PC-3 (cell line): ENCODE results near the gene JADE1. TPM values are rescaled to one million over a fixed set of nuclear protein-coding genes. Genes with fewer than 3 reads are reported as not detected.

ENCODE experiments used
- ATAC-seq: fragments of 200-7000 bp; cut with Tn5 transposase; 2 replicates; pipeline ENCODE4 v1.9.1; 2020; ENCODE audit warnings: mild to moderate bottlenecking, moderate library complexity
- BruUV-seq: library from RNA; stranded (reverse); fragments of 400-500 nt; replicated peaks from 2 replicates; lab custom pipeline; 2021; lab: Mats Ljungman, UMichigan
- CTCF ChIA-PET: fragments of 300-600 bp; sonication (Branson Sonifier 250); formaldehyde crosslinking; loops from one replicate; lab custom pipeline; 2022; ENCODE audit warnings: antibody characterized with exemption; lab: Charles Lee
- POLR2A ChIA-PET: fragments of 300-600 bp; sonication (Branson Sonifier 250); formaldehyde crosslinking; loops from one replicate; lab custom pipeline; 2022; ENCODE audit warnings: antibody characterized with exemption; ENCODE audit not compliant: unreplicated experiment; lab: Charles Lee
- DNase-seq: peaks from one replicate; pipeline ENCODE4 v3.0.0-alpha.2; 2015
- H2AFZ ChIP-seq: fragments of 300-600 bp; sonication (generic); 2 replicates; pipeline ENCODE4 v1.6.0; 2016; ENCODE audit warnings: antibody characterized with exemption, low read length
- H3F3A ChIP-seq: fragments of 300-600 bp; sonication (generic); one replicate; pipeline ENCODE4 v1.6.0; 2017; ENCODE audit warnings: antibody characterized with exemption, low read length, control low read depth, mild to moderate bottlenecking; ENCODE audit not compliant: unreplicated experiment
- H3K27ac ChIP-seq: fragments of 300-600 bp; sonication (generic); 2 replicates; pipeline ENCODE4 v1.5.1; 2016; ENCODE audit warnings: mild to moderate bottlenecking, low read length
- H3K27me3 ChIP-seq: fragments of 300-600 bp; sonication (generic); 2 replicates; pipeline ENCODE4 v1.6.1; 2016; ENCODE audit warnings: low read length, mixed read lengths
- H3K36me3 ChIP-seq: fragments of 300-600 bp; sonication (generic); 2 replicates; pipeline ENCODE4 v1.6.1; 2016; ENCODE audit warnings: low read depth, mixed run types, low read length, mixed read lengths
- H3K4me1 ChIP-seq: fragments of 300-600 bp; sonication (generic); 2 replicates; pipeline ENCODE4 v1.5.1; 2016; ENCODE audit warnings: low read length; ENCODE audit not compliant: insufficient read depth
- H3K4me2 ChIP-seq: fragments of 300-600 bp; sonication (generic); 2 replicates; pipeline ENCODE4 v1.6.0; 2016; ENCODE audit warnings: low read length
- H3K4me3 ChIP-seq: fragments of 300-600 bp; sonication (generic); 2 replicates; pipeline ENCODE4 v1.5.1; 2016; ENCODE audit warnings: mild to moderate bottlenecking, low read length, mixed read lengths
- H3K79me2 ChIP-seq: fragments of 300-600 bp; sonication (generic); 2 replicates; pipeline ENCODE4 v1.6.1; 2017; ENCODE audit warnings: low read length, mixed read lengths
- H3K9ac ChIP-seq: fragments of 300-600 bp; sonication (generic); 2 replicates; pipeline ENCODE4 v1.6.0; 2016; ENCODE audit warnings: mild to moderate bottlenecking, low read length
- H3K9me2 ChIP-seq: fragments of 300-600 bp; sonication (generic); replicated peaks from 2 replicates; pipeline ENCODE4 v1.6.1; 2016; ENCODE audit warnings: mixed run types, low read length, mixed read lengths
- H3K9me3 ChIP-seq: fragments of 300-600 bp; sonication (generic); 2 replicates; pipeline ENCODE4 v1.6.1; 2016; ENCODE audit warnings: low read length, mixed read lengths
- H4K20me1 ChIP-seq: fragments of 300-600 bp; sonication (generic); 2 replicates; pipeline ENCODE4 v1.6.1; 2016; ENCODE audit warnings: low read length, mixed read lengths
- EZH2 ChIP-seq: fragments of 300-600 bp; sonication (generic); IDR thresholded peaks from one replicate; pipeline ENCODE4 v1.6.1; 2017; ENCODE audit warnings: antibody characterized with exemption, mild to moderate bottlenecking, low read length; ENCODE audit not compliant: unreplicated experiment
- EZH2phosphoT487 ChIP-seq: fragments of 300-600 bp; sonication (generic); IDR thresholded peaks from 2 replicates; pipeline ENCODE4 v1.6.1; 2018; ENCODE audit warnings: mild to moderate bottlenecking, antibody characterized with exemption, low read length, borderline replicate concordance
- intact Hi-C: fragments of 100-400 bp; cut with micrococcal nuclease; formaldehyde crosslinking; loops from 2 replicates; pipeline ENCODE4 v1.9.0; 2023
- total RNA-seq: library from RNA; depleted of rRNA; stranded (reverse); fragments of >200 nt; gene quantifications from 2 replicates; pipeline ENCODE4 v1.2.3, GENCODE V29; 2014
- TF ChIP-seq, protein P1 (sequence below): fragments of 300-600 bp; sonication (generic); conservative IDR thresholded peaks from 2 replicates; pipeline ENCODE4 v1.5.1; 2017; ENCODE audit warnings: antibody characterized with exemption, low read depth, mild to moderate bottlenecking, low read length

Gene JADE1
- total RNA-seq, 1 experiment from 2014 or later: 10.8 TPM

DNA sequence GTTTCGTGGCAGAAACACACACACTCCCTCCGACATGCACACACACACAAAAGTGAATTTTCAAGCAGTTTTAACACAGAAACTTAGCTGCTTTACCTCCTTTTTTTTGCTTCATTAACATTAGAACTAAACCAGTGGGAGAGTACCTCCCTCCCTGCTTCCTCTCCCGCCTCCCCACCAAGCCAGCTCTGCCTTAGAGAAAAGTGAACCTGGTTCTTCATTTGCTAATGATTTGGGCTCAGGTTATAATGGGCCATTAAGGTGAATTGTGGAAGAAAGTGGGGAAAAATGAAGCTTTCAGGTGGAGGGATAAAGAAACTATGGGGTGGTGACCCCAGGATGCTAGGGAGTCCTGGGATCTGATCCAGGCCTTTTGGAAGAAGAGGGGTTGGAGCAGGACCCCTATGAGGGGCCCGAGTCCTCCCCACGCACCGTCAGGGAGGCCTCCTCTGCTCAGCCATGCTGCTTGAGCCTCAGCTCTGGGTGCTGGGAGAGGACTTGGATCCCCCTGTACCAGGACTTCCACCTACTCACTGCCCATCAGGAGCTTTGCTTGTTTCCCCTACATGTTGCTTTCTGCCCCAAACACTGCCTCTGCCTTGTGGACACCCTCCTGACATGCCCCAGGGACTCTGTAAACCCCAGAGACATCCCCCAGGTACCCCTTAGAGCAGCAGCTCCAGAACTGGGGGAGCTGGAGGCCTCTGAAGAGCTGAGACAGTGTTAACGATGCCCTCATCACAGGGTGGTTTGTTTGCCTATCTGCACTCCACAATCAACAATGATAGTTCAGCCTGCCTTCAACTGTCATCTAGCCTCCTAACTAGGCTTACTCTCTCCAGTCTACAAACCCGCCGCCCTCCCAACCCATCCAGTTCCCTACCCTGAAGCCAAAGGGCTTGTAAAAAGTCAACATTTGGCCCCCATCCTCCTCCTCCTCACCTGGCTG, 6.5 kb upstream of the JADE1 start:
- Histone ChIP-seq H3K27me3 (no peaks in the 10 kb centered on the region), H2AFZ (no peak overlapping the region), H3K27ac (no peak overlapping the region), H3K36me3 (no peaks in the 10 kb centered on the region), H3F3A (no peaks in the 10 kb centered on the region), H3K79me2 (no peaks in the 10 kb centered on the region), H3K9me2 (no peaks in the 10 kb centered on the region), H3K4me3 (no peak overlapping the region), H4K20me1 (no peaks in the 10 kb centered on the region), H3K9me3 (no peaks in the 10 kb centered on the region), H3K9ac (no peak overlapping the region), H3K4me2 (no peak overlapping the region), H3K4me1 (no peaks in the 10 kb centered on the region)
- no peak for TF ChIP-seq EZH2
- TF ChIP-seq, protein P1, sequence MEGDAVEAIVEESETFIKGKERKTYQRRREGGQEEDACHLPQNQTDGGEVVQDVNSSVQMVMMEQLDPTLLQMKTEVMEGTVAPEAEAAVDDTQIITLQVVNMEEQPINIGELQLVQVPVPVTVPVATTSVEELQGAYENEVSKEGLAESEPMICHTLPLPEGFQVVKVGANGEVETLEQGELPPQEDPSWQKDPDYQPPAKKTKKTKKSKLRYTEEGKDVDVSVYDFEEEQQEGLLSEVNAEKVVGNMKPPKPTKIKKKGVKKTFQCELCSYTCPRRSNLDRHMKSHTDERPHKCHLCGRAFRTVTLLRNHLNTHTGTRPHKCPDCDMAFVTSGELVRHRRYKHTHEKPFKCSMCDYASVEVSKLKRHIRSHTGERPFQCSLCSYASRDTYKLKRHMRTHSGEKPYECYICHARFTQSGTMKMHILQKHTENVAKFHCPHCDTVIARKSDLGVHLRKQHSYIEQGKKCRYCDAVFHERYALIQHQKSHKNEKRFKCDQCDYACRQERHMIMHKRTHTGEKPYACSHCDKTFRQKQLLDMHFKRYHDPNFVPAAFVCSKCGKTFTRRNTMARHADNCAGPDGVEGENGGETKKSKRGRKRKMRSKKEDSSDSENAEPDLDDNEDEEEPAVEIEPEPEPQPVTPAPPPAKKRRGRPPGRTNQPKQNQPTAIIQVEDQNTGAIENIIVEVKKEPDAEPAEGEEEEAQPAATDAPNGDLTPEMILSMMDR: no peak
- TF ChIP-seq EZH2phosphoT487: no peak
- DNase-seq (no peak), ATAC-seq (no peak)
- POLR2A ChIA-PET: no interaction called here
- CTCF ChIA-PET: no interaction called here
- BruUV-seq: no TSS peak
- intact Hi-C loops: no loop called here

DNA sequence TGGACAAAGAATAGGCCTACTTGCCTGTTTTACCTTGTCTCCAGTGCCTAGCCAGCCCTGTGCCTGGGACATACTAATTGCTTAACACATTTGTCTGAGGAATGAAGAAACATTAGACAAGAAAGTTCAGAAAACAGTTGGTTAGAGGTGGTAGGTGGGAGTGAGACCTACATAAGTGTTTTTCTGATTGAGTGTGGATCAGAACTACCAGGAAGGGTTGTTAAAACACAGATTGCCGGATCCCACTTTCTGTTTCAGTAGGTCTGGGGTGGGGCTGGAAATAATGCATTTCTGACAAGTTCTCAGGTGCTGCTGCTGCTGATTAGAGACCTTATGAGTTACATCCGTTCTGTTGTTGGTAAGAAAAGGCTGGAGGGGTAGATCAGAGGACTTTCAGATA, 5.7 kb upstream of the JADE1 start:
- no TSS peak for BruUV-seq
- no peaks in the 10 kb centered on the region for H3K79me2 ChIP-seq
- no peaks in the 10 kb centered on the region for H3K4me1 ChIP-seq
- no peak overlapping the region for H3K9ac ChIP-seq
- ATAC-seq: no peak
- intact Hi-C loops: no loop called here
- H4K20me1 ChIP-seq: no peaks in the 10 kb centered on the region
- TF ChIP-seq EZH2 (no peak), EZH2phosphoT487 (no peak)
- TF ChIP-seq, protein P1: no peak
- no peaks in the 10 kb centered on the region for H3K36me3 ChIP-seq
- no peaks in the 10 kb centered on the region for H3K9me3 ChIP-seq
- ChIA-PET POLR2A (no interaction called here), CTCF (no interaction called here)
- no peak for DNase-seq
- H3K27ac ChIP-seq: no peak overlapping the region
- no peaks in the 10 kb centered on the region for H3K9me2 ChIP-seq
- no peak overlapping the region for H3K4me3 ChIP-seq
- H3F3A ChIP-seq: no peaks in the 10 kb centered on the region
- no peak overlapping the region for H2AFZ ChIP-seq
- H3K4me2 ChIP-seq: no peak overlapping the region
- H3K27me3 ChIP-seq: no peaks in the 10 kb centered on the region
